Fibroblast of skin of left quadriceps (primary cell): ENCODE measurements around the gene UNKL.

ENCODE experiments used
- DNase-seq, 2 experiments: peaks; one replicate each; pipeline ENCODE4 v3.0.0-alpha.2; 2013; ENCODE audit warnings: low read depth in 2 of 2

The UNKL gene

DNA sequence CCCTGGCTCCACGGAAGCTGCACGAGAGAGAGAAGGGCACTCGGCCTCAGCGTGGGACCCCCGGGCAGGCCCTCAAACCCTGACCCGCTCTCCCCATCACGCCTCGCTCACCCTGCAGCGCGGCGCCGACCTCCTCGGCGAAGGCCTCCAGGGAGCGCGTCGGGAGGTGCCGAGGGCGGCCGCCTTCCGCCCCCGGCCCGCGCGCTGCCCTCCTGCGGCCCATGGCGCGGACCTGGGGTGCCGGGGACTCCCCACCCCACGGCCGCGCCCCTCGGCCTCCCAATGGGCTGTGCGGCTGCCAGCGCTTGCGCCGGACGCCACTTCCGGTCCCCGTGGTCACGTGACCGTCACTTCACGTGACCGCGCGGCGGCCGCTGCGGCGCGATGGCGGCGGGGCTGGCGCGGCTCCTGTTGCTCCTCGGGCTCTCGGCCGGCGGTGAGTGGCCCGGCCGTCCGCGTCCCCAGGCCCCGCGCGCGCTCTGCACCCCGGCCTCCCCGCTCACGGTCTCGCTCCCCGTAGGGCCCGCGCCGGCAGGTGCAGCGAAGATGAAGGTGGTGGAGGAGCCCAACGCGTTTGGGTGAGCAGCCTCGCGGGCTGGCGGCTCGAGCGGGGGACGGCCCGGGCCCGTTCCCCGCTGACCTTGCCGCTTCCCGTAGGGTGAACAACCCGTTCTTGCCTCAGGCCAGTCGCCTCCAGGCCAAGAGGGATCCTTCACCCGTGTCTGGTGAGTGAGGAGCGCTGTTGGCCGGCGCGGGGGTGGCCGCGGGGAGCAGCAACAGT, 62.7 kb downstream of the UNKL start, which contains the start of the genes GNPTG and TSR3:
Gene GNPTG (plus strand): TSS at position 350 of the 781 bp plus-strand sequence. CDS start 35 bp downstream, at position 385.
Gene TSR3 (minus strand): TSS at position 297 of the 781 bp plus-strand sequence. CDS start 74 bp downstream, at position 223.
- DNase-seq: peak; percentile 76 to 80

DNA sequence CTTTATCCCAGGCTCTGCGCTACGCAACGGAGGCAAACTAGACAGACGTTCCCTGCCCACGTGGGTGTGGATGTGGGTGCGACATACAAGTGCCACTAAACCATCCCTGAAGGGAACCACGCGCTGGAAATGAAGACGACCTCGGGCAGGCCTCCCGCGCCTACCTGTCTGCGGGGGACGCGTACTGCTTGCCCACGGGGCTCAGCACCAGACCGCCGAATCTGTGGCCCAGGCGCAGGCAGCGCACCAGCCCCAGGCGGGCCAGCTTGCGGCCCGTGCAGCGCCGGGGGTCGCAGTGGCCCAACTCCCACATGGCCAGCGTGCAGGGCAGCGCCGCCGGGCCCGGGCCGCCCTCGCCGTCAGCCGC, 63.3 kb downstream of the UNKL start:
- no peak for DNase-seq

DNA sequence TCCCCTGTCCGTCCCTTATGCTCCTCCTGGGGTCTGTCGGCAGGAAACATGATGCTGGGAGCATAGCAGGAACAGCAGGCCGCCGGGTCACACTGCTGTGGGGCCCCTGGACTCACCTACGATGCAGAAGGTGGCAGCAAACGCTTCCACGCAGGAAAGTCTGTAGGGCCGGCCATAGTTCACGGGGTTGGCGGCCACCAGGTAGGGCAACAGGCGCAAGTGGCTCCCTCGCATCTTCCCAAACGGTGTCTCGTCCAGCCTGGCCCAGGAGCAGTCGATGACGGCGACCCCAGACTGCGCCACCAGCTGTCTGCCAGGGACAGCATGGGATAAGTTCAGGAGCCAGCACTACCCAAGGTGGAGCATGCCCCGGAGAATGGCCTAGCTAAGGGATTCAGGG, 63.8 kb downstream of the UNKL start:
- DNase-seq: no peak

DNA sequence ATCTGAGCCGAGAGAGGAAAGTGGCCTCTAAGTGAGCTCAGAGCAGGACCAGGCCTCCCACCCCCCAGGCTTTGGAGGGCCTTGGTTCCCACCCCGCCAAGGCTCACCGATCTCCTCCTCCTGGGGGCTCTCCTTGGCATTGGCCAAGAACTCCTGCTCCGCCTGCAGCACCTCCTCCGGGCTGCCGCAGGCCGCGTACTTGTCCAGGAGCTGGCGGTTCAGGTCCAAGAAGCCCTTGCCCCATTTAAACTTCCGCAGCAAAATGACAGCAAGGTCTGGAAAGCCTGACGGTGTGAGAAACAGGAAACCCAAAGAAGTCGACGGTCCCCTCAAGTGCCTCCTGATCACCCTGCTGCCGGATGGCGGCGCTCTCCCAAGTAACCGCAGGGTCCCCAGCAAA, 64.6 kb downstream of the UNKL start:
- no peak for DNase-seq

DNA sequence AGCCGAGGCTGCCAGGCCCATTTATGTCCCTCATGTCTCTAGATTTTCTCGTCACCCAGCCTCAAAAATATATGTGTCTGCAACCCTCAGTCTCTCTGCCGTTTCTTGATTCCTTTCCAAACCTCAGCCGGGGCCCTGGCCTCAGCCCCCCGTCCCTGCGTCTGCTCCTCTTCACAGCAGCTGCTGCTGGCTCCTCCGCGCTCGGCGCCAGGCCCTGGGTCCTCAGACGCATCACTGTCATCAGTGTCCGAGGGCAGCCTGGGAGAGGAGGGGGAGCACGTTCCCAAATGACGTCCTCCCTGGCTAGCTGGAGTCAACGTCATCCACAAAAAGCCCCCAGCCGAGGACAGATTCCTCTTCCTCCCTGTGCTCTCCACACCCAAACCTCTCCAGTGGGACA, 65.2 kb downstream of the UNKL start:
- DNase-seq: no peak

DNA sequence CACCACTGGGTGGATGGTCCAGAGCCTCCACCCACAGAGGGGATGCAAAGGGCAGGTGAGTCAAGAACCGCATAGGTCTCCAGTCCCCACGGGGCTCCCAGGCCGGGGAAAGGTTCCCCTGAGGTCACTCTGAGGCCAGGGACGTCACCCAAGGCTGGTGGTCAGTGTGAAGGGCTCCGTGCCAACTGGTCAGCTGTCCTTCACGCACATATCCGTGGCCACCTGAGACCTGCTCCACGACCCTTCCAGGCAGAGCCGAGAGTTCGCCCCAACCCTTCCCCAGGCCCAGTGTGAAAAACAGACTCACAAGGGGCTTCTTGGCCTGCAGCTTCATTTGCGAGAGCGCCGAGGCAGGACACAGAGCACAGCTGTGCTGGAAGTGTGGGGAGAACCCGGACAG, 65.6 kb downstream of the UNKL start:
- no peak for DNase-seq

DNA sequence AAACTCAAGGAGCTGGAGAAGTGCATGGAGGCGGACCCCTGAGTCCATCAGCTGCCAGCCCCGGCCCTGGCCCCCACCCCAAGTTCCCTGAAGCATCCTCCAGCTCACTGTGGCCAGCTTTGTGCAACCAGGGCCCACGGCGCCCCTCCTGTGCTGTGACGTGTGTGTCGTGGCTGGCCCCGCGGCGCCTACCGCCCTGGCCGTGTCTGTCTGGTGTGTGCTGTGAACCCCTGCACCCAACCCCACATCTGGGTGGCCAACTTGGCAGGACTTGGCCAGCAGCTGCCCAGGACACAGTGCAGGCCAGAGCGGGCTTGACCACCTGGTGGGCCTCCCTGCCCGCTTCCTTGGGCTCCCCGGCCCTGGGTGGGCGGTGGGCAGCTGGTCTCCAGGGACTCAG, 66.1 kb downstream of the UNKL start:
- DNase-seq: no peak

DNA sequence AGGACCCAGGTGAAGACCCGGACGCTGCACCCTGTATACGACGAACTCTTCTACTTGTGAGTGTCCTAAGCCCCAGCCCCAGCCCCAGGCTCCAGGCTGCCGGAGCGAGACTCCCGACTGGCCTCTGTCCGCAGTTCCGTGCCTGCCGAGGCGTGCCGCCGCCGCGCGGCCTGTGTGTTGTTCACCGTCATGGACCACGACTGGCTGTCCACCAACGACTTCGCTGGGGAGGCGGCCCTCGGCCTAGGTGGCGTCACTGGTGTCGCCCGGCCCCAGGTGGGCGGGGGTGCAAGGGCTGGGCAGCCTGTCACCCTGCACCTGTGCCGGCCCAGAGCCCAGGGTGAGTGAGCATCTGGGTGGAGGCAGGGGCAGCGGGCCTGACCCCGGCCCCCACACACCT, 66.5 kb downstream of the UNKL start:
- DNase-seq: no peak

DNA sequence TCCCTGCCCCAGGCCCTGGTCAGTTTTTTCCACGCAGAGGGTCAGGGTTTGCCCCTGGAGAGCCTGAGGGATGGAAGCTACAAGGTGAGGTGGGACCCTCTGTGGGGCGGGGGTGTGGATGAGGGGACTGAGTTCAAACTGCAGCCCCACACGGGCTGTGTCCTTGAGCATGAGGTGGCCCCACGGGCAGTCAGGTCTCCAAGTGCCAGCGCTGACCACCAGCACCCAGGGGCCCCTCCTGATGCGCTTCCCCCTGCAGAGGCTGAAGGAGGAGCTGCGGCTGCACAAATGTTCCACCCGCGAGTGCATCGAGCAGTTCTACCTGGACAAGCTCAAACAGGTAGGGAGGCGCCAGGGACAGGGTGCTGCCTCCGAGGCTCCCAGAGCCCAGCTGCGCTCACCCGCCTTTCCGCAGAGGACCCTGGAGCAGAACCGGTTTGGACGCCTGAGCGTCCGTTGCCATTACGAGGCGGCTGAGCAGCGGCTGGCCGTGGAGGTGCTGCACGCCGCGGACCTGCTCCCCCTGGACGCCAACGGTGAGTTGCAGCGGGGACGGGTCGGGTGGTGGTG, 67.1 kb downstream of the UNKL start:
- DNase-seq: no peak

DNA sequence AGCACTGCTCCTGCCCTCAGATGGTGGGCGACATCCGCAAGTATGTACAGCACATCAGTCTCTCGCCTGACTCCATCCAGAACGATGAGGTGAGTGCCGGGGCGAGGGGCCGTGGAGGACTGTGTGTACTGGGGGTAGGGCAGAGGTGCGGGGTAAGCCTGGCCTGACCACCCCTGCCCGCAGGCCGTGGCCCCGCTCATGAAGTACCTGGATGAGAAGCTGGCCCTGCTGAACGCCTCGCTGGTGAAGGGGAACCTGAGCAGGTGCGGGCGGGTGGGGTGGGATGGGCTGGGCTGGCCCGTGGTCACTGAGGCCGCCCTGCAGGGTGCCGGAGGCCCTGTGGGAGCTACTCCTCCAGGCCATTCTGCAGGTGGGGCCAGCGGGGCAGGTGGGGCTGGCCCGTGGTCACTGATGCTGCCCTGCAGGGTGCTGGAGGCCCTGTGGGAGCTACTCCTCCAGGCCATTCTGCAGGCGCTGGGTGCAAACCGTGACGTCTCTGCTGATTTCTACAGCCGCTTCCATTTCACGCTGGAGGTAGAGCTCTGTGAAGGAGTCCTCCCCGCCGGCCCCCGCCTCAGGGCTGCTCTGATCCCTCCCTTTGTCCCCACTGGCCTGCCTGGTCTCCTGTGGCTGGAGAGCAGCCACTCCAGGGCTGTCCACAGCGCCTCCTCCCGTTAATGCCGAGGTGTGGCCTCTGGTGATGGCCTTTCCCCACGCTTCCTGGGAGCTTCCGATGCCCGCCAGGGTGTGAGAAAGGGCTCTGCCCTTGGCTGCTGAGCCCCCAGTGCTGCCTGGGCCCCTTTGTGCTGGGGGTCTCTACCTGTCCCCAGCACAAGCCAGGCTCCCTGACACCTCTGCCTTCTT, 67.8 kb downstream of the UNKL start:
- DNase-seq: no peak

DNA sequence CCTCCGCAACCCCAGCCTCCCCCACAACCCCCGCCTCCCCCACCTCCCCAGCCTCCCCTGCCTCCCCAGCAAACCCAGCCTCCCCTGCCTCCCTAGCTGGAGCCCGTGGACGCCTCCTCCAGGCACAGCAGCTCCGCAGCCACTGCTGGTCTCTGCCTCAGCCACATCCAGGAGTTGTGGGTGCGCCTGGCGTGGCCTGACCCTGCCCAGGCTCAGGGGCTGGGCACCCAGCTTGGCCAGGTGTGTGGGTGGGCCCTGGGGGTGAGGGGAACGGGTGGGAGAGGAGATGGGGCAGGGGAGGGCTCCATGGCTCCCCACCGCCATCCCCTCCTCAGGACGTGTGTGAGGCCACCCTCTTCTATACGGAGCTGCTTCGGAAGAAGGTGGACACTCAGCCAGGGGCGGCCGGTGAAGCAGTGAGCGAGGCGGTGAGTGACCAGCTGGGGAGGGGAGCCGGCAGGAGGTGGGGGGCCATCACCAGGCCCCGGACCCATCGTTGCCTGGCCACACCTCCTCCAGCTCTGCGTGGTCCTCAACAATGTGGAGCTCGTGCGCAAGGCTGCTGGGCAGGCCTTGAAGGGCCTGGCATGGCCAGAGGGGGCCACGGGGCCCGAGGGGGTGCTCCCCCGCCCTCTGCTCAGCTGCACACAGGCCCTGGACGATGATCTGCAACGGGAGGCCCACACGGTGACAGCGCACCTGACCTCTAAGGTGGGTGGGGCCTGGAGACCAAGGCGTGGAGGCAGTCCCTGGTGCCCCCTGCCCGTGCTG, 68.7 kb downstream of the UNKL start:
- DNase-seq: no peak

DNA sequence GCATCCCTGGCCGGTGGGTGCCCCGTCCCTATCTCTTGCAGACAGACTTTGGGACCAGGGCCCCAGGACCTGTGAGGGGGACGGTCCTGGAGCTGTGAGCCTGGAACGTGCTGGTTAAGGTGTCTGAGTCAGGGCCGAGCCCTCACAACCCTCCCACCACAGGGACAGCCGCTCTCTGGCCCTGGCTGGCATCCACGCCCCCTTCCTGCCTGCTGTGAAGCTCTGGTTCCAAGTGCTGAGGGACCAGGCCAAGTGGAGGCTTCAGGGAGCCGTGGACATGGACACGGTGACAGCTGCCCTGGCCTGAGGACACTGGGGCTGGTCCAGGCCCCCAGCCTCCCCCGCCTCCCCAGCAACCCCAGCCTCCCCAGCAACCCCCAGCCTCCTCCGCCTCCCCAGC, 69.4 kb downstream of the UNKL start:
- no peak for DNase-seq

DNA sequence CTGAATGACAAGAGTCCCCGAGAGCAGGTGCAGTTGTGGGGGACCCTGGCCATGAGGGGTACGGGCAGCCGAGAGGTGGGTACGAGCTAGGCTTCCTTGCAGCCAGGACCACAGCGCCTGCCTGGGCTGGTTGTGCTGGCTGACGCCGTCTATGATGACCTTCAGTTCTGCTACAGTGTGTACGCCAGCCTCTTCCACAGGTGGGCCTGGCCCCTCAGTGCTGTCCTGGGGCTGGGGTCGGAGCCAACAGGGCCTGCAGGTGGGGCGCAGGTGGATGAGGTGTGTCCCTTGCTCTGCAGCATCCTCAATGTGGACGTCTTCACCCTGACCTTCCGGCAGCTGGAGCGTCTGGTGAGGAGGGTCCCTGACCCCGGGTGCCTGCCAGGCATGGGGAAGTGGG, 70.0 kb downstream of the UNKL start:
- DNase-seq: no peak

DNA sequence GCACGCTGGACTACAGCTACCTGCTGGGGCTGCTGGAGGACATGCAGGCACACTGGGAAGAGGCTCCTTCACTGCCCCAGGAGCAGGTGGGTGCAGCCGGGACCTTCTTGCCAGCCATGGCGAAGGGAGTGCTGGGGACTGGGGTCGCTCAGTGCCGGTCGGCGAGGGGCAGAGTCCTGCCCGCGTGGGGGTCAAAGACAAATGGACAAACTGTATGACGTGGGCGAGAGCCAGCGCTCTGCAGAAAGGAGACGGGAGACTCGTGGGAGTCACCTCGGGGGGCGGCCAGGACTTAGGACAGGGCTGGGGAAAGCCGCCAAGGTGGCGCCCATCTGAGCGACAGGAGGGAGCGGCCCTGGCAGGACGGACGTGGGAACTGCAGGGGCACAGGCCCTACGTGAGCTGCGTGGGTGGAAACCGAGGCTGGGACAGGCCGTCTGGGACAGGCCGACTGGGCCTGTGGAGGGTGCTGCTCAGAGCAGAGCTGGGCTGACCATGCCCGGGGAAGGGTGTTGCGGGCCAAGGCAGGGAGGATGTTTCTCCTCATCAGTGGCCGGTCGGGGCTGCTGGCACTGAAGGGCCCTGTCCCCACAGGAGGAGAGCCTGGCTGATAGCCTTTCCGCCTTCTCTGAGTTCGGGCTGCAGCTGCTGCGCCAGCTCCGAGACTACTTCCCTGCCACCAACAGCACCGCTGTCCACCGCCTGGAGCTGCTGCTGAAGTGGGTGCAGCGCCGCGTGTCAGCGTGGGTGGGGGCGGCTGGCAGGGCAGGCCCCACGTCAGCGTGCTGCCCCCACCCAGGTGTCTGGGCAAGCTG, 70.9 kb downstream of the UNKL start:
- DNase-seq: no peak

DNA sequence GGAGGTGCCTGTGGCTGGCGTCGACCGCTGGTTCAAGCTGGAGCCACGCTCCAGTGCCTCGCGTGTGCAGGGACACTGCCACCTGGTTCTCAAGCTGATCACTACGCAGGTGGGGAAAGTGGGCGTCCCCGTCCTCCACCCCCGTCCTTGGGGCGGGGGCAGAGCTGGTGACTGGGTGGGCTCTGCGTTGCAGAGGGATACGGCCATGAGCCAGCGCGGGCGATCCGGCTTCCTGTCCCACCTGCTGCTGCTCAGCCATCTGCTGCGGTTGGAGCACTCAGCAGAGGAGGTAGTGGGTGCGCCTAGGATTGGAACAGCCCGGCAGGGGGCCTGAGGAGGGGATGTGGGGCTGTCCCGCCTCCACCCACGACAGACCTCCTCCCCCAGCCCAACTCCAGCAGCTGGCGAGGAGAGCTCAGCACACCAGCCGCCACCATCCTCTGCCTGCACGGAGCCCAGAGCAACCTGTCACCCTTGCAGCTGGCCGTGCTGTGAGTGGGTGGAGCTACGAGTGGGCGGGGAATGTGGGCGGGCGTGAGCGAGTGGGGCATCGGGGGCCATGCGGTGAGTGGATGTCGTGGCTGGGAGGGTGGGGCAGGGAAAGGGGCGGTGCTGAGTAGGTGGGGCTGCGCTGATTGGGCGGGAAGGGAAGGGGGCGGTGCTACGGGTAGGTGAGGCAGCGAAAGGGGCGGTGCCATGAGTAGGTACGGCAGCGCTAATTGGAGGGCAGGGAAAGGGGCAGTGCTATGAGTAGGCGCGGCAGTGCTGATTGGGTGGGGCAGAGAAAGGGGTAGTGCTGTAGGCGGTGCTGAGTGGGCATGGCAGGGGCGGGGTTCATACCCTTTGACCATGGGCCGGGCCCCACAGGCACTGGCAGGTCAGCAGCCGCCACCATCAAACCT, 71.7 kb downstream of the UNKL start:
- peak; percentile 21 to 22 for DNase-seq

DNA sequence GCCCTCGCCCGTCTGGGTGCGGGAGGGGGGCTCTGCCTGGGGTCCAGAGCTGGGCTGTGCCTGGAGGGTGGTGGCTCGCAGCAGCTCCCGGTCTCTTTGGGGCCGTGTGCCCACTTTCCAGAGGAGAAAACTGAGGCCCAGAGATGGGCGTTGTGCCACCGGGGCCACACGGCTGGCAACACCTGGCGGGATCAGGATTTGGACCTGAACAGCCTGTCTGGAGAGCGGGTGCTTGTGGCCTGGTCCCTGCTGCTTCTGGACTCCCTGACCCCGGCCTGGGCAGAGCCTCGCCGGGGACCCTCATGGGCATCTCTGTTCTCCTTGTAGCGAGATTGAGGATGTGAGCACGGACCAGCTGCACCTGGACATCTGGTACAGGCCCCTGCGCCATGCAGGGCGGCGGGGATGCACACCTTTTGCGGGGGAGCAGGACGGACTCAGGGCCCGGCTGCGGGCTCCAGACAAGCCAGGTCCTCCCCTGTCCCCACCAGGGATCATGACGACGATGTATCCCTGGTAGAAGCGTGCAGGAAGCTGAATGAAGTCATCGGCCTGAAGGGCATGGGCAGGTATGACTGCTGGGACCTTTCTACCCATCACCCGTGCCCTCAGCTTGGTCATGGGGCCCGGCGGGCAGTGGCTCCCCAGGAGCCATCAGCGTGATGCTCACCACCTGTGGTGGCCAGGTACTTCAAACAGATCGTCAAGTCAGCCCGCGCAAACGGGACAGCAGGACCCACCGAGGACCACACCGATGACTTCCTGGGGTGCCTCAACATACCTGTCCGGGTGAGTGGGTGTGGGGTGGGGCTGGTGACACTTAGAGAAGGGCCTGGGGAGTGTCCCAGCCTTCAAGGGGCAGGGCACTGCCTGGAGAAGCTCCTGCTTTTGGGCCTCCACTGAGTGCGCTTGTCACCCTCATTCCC, 72.7 kb downstream of the UNKL start:
- no peak for DNase-seq

DNA sequence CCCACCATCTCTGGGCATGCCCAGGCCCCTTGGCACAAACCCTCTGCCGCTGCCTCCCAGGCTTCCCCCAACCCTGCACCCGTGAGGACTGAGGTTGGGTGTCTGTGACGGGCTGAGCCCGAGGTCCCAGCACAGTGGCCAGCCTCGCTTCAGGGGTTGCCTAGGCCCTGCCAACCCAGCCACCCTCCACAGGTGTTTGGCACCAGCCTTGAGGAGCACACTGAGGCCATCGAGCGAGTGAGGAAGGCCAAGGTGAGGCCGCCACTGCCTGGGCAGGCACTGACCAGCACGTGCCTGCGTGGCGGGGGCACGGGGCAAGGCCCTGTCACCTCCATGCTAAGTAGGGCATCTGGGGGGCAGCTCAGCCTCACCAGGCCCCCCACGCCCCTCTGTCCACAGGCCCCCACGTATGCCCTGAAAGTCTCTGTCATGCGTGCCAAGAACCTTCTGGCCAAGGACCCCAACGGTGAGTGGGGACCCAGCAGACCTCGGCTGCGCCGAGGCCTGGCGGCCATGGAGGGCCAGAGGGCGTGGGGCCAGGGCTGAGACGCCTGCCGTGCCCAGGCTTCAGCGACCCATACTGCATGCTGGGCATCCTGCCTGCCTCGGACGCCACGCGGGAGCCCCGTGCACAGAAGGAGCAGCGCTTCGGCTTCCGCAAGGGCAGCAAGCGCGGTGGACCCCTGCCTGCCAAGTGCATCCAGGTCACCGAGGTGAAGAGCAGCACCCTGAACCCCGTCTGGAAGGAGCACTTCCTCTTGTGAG, 73.6 kb downstream of the UNKL start:
- no peak for DNase-seq
